Omental fat pad (tissue), 4 donors: ENCODE data around the gene SORCS3. TPM values are rescaled to one million over a fixed set of nuclear protein-coding genes. Genes with fewer than 3 reads are reported as not detected.

Experiments used
- ATAC-seq: fragments of 150-250 bp; one replicate; pipeline ENCODE4 v1.9.1; 2016; ENCODE audit warnings: mild to moderate bottlenecking, moderate library complexity; ENCODE audit not compliant: low FRiP score
- DNase-seq: peaks from one replicate; pipeline ENCODE4 v3.0.0-alpha.2; 2019; ENCODE audit warnings: low spot score
- CTCF ChIP-seq, 3 donors: fragments of 450-650 bp; IDR thresholded peaks; one replicate each; pipeline ENCODE4 v1.5.1; 2016 to 2017; ENCODE audit warnings: antibody characterized with exemption in 3 of 3, mild to moderate bottlenecking in 3 of 3, moderate library complexity in 2 of 3
- total RNA-seq, 4 donors: library from RNA; depleted of rRNA; stranded (reverse); fragments of >200 nt; gene quantifications; one replicate each; pipeline ENCODE4 v1.1.0, GENCODE V29; 2016

Gene SORCS3
- total RNA-seq, 4 donors from 2014 or later: not detected

GRCh38 chr10:104614245-104614831, 26.8 kb upstream of the SORCS3 start:
- DNase-seq: no peak
- no peak for TF ChIP-seq CTCF (IDR thresholded peaks at IDR 0.05)
- no peak for ATAC-seq

GRCh38 chr10:104615136-104615535, 26.0 kb upstream of the SORCS3 start:
- no peak for ATAC-seq
- DNase-seq: no peak
- TF ChIP-seq CTCF (IDR thresholded peaks at IDR 0.05): no peak

- DNase-seq: no peak
- ATAC-seq: no peak
- TF ChIP-seq CTCF (IDR thresholded peaks at IDR 0.05): no peak
Observed at GRCh38 chr10:104617831-104618230, 23.3 kb upstream of the SORCS3 start.

- ATAC-seq (no peak), DNase-seq (no peak)
- TF ChIP-seq CTCF (IDR thresholded peaks at IDR 0.05): no peak
Observed at GRCh38 chr10:104622175-104622574, 18.9 kb upstream of the SORCS3 start.

- DNase-seq (no peak), ATAC-seq (no peak)
- no peak for TF ChIP-seq CTCF (IDR thresholded peaks at IDR 0.05)
Observed at GRCh38 chr10:104622598-104623209, 18.4 kb upstream of the SORCS3 start.

- no peak for TF ChIP-seq CTCF (IDR thresholded peaks at IDR 0.05)
- ATAC-seq (no peak), DNase-seq (no peak)
Observed at GRCh38 chr10:104630731-104631130, 10.4 kb upstream of the SORCS3 start.

GRCh38 chr10:104631946-104632345, 9.1 kb upstream of the SORCS3 start:
- no peak for DNase-seq
- TF ChIP-seq CTCF (IDR thresholded peaks at IDR 0.05): no peak
- ATAC-seq: no peak
